Gastroesophageal sphincter (tissue), 3 donors: Measurements from ENCODE around the gene NBAS.

Source experiments
- CTCF ChIP-seq, 4 experiments: fragments of 200-600 bp in 2 of 4; fragments of 450-650 bp in 2 of 4; sonication (generic) in 1 of 4; IDR thresholded peaks; one replicate each; pipeline ENCODE4 v1.5.1; 2017 to 2019; ENCODE audit warnings: antibody characterized with exemption in 4 of 4, mild to moderate bottlenecking in 2 of 4, moderate library complexity in 2 of 4
- EP300 ChIP-seq: sonication (generic); formaldehyde crosslinking; IDR thresholded peaks from one replicate; pipeline ENCODE4 v1.6.1; 2017; ENCODE audit warnings: antibody characterized with exemption, mild to moderate bottlenecking
- POLR2A ChIP-seq, 2 donors: fragments of 450-650 bp; IDR thresholded peaks; one replicate each; pipeline ENCODE4 v1.6.1; 2017; ENCODE audit warnings: antibody characterized with exemption in 2 of 2, mild to moderate bottlenecking in 2 of 2, moderate library complexity in 1 of 2
- POLR2AphosphoS5 ChIP-seq: sonication (generic); formaldehyde crosslinking; IDR thresholded peaks from one replicate; pipeline ENCODE4 v1.6.1; 2017; ENCODE audit warnings: antibody characterized with exemption

GRCh38 chr2:15472876-15473275 is 88.3 kb downstream of the NBAS start:
- TF ChIP-seq POLR2A (IDR thresholded peaks at IDR 0.05): no peak
- TF ChIP-seq CTCF (IDR thresholded peaks at IDR 0.05): no peak
- no peak for TF ChIP-seq EP300
- no peak for TF ChIP-seq POLR2AphosphoS5
